Right forelimb (tissue), 1 donor: ENCODE measurements around the gene ERV3-1.
"Not testable (repeated sequence)": the region's sequence is repeated elsewhere in the genome, so short reads cannot be mapped to it uniquely, and the experiment has no call there.

Experiments used
- DNase-seq: peaks from one replicate; pipeline ENCODE4 v3.0.0-alpha.2; 2018

Gene ERV3-1, protein sequence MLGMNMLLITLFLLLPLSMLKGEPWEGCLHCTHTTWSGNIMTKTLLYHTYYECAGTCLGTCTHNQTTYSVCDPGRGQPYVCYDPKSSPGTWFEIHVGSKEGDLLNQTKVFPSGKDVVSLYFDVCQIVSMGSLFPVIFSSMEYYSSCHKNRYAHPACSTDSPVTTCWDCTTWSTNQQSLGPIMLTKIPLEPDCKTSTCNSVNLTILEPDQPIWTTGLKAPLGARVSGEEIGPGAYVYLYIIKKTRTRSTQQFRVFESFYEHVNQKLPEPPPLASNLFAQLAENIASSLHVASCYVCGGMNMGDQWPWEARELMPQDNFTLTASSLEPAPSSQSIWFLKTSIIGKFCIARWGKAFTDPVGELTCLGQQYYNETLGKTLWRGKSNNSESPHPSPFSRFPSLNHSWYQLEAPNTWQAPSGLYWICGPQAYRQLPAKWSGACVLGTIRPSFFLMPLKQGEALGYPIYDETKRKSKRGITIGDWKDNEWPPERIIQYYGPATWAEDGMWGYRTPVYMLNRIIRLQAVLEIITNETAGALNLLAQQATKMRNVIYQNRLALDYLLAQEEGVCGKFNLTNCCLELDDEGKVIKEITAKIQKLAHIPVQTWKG

DNA sequence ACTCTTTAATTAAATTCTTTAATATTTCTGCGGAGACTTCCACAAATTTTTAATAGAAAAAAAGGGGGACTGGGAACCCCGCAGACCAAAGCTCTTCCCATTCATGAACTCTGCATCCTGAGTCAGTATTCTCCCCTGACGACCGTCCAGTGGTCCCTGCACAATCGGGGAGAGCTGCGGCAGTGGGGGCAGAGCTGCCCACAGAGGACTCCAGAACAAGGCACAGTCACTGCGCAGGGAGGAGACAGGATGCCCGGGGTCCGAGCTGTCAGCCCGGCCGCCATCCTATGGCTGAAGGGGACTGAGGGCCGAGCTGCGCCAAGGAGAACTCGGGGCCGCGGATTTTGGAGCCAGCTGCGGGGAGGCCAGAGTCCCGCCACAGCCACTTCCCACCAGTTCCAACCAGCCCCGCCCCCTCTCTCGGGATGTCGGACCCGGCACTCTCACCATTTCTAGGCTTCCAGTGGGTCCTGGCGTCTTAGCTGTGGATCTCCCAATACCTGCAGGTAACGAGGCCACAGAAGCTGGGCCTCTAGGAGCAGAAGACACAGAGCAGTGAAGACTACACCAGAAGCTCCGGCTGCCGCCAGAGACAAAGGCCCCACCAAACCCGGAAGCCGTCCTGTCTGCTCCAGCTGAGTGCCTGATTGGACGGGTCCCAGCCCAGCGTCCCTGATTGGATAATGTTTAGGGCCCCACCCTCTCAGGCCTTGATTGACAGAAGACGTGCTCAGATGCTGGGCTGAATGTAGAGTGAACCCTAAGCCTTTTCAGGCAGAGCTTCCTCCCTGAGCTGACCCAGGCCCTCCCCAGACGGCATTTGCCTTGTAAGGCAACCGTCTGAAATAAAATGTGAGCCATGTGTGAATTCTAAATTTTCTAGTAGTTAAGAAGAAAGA lies at the start of gene ERV3-1:
Gene ERV3-1 (minus strand): TSS at position 594 of the 899 bp plus-strand sequence. CDS start 13,661 bp downstream, outside the sequence.
- peak; percentile 96 for DNase-seq

DNA sequence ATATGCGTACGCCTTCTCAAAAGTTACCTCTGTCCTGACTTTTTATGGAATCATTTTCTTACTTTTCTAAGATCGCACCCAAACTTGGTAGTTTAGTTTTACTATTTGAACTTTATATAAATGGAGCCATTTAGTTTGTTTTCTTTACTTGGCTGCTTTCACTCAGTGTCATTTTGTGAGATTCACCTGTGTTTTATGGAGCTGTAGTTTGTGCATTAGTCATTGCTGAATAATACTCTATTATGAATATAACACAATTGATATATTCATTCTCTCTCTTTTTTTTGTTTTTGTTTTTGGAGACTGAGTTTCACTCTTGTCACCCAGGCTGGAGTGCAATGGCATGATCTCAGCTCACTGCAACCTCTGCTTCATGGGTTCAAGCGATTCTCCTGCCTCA lies 49.3 kb upstream of the ERV3-1 start:
- DNase-seq: not testable (repeated sequence)

DNA sequence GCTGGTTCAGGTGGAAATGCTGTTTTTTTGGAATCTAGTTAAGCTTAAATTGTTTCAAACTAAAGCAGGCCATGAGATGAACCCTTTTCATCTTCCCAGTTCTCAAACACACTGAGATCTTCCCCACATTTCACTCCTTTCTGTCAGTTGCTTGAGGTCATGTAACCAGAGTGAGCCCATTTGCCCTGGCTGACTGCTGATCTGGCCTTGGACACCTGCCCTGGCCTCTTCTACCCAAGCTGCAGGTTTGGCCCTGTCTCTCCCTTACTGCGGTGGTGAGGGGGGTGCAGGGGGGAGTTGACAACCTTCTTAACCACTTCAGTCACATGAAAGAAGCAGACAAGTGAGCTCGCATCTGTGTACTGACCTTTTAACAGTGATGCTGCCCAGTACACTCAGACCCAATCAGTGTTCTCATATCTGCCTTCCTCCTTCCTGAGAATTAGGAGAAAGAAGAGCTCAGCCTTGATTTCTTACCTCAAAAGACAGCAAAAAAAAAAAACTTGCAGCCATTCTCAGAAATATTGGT lies 48.0 kb upstream of the ERV3-1 start:
- not testable (repeated sequence) for DNase-seq

DNA sequence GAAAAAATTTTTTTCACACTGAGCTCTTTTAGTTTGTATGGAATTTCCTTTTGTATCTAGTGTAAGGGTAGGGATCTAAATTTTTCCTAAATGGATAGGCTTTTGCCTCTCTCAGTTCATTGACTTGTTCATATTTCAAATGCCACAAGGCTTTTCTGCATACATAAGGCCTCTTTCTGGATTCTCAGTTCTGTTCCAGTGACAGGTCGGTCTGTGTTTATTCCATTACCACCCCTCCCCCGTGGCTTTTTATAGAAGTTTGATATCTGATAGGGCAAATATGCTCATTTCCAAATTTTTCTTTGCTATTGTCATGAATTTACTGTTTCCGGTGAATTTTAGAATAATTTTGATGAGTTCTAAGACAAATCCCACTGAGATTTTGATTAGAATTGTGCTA lies 45.2 kb upstream of the ERV3-1 start:
- not testable (repeated sequence) for DNase-seq

DNA sequence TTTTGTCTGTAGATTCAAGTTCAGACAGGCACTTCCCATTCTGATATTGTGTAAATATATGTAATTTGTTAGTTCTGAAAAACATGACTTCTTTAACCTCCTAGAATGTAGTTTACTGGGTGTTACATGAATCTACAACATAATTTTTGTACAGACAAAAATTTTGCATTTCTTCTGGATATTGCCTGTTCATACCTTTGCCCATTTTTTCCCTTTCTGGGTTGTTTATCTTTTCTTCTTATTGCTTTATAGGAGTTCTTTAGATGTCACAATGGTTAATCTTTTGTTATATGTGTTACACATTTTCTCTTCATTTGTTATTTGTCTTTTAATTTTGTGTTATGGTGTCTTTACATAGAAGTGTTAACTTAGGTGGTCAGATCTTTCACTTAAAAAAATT lies 44.7 kb upstream of the ERV3-1 start:
- not testable (repeated sequence) for DNase-seq

DNA sequence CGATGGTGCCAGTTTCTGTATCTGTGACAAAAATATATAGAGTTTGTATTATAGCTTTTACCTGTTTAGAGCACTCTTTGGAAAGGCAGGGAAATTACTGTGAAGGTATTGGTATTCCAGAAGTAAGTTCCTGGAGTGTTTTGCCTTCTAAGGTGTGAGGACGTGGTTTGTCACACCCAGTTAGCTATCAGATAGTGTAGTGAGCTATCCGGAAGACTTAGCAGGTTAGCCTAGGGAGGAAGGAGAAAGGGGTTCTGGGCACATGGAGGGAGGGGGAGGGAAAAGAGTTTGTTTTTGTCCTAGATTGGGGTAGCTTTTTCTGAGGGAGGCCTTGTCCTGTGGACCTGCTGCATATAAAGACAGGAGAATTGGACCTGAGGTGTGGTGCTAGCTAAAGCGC lies 39.8 kb upstream of the ERV3-1 start:
- DNase-seq: not testable (repeated sequence)

DNA sequence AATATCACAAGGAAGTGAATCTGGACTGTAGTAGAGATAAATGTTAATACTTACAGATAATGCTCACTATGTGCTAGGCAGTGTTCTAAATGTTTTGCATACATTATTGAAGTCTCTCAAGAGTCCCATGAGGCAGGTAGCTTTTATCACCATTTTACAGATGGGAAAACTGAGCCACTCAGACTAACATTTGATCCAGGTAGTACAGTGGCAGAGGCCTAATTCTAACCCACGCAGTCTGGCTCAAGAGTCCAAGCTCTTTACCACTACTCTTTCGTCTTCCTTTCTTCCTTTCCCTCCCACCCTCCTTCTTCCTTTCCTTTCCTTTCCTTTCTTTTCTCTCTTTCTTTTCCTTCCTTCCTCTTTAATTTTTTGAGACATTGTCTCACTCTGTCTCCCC lies 39.1 kb upstream of the ERV3-1 start:
- not testable (repeated sequence) for DNase-seq

DNA sequence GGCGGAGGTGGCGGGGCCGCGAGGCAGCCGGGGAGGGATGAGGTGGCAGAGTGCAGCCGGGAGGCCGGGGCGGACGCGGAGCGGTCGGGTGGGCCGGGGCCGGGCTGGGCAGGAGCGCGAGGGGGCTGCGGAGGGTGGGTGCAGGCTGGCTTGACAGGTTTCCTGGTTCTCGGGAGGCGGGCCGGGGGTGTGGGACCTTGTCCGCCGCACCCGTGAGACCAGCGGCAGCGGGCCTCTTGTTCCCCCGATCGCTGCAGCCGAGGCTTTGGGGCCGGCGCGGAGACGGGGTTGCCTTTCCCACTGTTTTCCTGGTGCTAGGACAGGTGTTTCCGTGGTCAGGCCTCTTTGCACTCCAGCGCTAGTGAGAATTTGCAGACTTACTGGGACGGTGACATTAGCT lies 32.3 kb upstream of the ERV3-1 start:
- peak; percentile 65 for DNase-seq

DNA sequence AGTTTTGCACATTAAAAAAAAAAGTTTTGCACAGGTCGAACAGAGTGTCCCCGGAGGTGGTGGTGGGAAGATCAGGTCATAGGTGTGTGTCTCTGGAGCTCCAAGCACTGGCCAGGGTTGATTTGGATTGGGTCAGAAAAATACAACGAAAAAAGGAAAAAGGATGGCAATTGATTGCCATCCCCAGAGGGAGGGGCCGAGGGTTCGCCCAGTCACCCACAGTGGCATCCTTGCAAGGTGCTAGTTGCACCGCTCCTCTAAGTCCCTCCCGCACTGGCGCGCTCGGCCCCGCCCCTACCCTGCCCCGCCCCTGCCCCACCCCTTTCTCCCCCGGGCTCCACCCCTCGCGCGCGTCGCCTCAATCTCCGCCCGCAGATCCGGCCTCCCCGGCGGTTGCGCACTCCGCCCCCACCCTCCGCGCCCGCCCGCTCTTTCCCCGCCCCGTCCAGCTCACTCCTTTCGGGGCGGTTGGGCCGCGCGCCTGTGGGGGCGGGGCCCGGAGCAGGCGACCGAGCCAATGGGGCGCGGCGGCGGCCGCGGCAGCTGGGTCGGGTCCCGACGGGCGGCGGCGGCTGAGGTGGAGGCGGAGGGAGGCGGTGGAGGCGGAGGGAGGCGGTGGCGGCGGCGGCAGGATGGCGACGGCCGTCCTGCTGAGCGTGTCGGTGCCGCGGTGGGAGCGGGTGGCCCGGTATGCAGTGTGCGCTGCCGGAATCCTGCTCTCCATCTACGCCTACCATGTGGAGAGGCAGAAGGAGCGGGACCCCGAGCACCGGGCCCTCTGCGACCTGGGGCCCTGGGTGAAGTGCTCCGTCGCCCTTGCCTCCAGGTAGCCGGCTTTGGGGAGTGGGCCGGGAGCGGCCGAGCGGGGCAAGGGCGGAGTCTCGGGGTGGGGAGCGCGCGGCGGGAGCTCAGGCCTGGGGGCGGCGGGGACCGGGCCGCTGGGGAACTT lies 31.5 kb upstream of the ERV3-1 start:
- DNase-seq: peak; percentile 98

DNA sequence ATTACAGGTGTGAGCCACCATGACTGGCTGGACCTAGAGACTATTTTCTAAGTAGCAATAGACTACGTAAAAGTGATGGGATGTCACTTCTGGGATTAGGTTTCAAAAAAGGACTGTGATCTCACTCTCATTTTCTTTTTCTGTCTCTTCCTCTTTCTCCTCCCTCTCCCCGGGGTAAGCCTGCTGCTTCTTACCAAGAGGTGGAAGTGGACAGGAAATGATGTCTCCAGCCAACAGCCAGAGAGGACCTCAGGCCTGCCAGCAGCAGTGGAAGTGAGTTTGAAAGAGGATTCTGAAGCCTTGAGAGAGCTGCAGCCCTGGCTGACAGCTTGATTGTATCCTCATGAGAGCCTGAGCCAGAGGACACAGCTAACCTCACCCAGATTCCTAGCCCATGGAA lies 30.0 kb upstream of the ERV3-1 start:
- not testable (repeated sequence) for DNase-seq

DNA sequence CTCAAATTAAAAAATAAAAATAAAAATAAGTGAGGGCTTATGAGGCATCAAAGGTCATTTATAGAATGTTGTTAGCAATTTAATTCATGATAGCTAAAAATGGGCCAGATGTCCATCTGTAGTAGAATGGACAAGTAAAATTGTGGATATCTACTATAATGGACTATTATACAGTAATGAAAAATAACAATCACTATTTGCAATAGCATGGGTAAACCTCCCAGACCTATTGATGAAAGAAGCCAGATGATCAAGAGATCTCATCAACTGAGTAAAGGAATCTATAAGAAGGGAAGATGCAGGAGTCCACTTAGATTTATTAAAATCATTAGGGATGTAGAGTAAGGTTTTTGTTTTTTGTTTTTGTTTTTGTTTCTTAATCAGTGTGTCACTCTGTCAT lies 29.0 kb upstream of the ERV3-1 start:
- DNase-seq: not testable (repeated sequence)

DNA sequence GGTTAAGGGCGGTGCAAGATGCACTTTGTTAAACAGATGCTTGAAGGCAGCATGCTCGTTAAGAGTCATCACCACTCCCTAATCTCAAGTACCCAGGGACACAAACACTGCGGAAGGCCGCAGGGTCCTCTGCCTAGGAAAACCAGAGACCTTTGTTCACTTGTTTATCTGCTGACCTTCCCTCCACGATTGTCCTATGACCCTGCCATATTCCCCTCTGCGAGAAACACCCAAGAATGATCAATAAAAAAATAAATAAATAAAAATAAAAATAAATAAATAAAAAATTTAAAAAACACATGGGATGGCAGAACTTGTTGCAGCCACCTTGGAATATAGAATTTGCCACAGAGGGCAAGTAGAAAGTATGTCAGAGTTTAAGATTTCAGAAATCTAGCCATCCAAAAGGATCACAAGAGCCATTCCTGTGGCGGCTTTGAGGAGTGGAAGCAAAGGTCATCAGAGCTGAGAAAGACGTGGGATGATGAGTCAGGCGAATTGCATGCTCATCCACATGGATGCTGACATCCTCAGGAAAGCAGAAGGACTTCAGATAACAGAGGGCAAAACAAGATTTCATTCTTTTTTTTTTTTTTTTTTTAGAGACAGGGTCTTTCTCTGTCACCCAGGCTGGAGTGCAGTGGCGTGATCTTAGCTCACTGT lies 27.8 kb upstream of the ERV3-1 start:
- DNase-seq: not testable (repeated sequence)

DNA sequence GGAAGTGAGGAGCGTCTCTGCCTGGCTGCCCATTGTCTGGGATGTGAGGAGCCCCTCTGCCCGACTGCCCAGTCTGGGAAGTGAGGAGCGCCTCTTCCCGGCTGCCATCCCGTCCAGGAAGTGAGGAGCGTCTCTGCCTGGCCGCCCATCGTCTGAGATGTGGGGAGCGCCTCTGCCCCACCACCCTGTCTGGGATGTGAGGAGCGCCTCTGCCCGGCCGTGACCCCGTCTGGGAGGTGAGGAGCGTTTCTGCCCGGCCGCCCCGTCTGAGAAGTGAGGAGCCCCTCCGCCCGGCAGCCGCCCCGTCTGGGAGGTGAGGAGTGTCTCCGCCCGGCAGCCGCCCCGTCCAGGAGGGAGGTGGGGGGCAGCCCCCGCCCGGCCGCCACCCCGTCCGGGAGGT lies 26.9 kb upstream of the ERV3-1 start:
- not testable (repeated sequence) for DNase-seq

DNA sequence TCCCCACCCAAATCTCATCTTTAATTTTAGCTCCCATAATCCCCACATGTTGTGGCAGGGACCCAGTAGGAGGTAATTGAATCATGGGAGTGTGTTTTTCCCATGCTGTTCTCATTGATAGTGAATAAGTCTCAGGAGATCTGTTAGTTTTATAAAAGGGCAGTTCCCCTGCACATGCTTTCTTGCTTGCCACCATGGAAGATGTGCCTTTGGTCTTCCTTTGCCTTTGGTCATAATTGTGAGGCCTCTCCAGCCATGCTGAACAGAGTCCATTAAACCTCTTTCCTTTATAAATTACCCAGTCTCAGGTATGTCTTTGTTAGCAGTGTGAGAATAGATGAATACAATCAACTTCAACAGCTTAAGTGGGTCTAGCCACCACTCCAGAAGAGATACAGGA lies 18.5 kb upstream of the ERV3-1 start:
- DNase-seq: not testable (repeated sequence)

DNA sequence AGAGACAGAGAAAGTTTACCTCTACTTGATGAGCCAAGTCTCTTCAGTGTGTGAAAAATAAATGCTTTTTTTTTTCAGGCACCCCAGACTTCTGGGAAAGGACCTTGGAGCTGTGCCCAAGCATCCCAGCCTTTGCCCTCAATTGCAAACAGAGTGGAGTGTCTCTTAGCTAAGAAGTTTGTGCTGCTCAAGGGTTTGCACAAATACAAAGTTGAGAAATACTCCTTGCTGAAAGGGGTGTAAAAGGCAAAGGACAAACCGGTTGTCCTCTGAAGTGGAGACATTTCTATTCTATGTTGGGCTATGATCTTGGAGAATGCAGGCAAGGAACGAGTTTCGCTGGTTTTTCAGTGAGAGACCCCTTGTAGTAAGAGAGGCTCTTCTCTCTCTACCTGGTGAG lies 14.5 kb upstream of the ERV3-1 start:
- DNase-seq: not testable (repeated sequence)

DNA sequence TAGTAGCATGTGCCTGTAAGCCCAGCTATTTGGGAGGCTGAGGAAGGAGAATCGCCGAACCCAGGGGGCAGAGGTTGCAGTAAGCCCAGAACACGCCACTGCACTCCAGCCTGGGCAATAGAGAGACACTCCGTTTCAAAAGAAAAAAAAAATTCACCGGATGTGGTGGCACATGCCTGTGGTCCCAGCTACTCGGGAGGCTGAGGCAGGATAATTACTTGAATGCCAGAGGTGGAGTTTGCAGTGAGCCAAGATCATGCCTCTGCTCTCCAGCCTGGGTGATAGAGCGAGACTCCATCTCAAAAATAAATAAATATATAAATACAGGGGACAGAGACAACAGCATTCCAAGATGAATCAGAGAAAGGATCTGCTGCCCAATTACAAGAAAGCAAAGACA lies 3.4 kb upstream of the ERV3-1 start:
- DNase-seq: not testable (repeated sequence)

DNA sequence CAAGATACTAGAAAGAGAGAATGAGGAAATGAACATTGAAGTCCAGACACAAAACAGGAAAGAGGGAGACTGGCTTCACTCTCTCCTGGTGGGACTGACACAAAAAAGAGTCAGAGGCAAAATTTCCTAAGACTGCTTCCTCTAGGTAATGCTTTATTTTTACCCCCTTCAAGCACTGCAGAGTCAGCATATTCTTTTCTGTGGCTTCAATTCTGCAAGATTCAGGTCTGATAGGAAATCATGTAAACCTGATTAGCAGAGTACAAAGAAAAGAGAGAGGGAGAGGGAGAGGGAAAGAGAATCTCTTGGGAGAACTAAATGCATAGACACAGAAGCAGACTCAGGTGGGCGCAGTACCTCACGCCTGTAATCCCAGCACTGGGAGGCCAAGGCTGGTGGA lies 2.9 kb upstream of the ERV3-1 start:
- not testable (repeated sequence) for DNase-seq

DNA sequence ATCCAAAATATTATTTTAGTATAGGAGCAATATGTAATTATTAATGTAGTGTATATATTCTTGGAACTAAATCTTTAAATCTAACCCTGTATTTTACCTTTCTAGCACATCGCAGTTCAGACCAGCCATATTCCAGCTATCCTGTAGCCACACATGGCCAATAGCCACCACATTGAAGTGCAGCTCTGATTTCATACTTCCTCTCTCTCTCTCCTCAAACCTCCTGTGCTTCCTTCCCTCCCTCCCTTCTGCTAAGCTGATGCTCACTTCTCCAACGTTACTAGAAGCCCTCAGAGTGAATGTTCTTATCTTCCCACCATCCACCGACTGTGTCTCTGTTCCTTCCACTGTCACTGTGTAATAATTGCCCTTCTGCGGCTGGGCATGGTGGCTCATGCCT lies 549 bp upstream of the ERV3-1 start:
- DNase-seq: not testable (repeated sequence)

DNA sequence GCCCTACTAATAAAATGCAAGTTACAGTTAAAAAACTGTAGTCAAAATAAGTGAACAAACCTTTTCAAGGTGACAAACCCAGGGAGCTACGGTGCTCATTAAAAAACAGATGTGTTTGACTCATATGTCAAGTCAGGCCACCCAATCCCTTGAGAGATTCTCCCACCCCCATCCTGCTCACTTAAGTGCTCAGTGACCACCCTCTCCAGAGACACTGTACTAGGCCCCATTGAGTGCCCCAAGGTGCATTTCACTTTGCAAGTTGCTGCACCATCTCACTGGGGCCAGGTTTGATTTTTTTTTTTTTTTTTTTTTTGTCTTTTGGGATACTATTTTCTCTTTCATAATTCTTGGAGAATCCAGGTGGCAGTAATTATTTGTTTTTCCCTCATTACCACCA lies 1.9 kb downstream of the ERV3-1 start:
- no peak for DNase-seq

DNA sequence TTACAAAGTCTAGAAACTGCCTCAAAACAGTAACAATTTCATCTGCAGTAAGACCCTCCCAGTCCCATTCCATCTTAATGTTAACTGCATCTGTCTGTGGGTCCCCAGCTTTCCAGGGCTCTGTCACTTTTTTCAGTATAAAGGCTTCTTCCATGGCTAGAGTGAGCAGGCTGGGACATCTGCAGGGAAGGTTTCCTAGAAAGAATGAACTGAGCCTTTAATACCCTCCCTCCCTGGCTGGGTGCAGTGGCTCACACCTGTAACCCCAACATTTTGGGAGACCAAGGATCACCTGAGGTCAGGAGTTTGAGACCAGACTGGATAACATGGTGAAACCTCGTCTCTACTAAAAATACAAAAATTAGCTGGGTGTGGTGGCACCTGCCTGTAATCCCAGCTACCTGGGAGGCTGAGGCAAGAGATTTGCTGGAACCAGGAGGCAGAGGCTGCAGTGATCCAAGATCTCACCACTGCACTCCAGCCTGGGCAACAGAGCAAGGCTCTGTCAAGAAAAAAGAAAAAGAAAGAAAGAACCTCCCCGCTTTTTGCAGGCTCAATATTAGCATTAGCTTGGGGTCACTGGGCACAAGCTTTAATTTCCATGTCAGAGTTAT lies 3.4 kb downstream of the ERV3-1 start:
- no peak for DNase-seq

DNA sequence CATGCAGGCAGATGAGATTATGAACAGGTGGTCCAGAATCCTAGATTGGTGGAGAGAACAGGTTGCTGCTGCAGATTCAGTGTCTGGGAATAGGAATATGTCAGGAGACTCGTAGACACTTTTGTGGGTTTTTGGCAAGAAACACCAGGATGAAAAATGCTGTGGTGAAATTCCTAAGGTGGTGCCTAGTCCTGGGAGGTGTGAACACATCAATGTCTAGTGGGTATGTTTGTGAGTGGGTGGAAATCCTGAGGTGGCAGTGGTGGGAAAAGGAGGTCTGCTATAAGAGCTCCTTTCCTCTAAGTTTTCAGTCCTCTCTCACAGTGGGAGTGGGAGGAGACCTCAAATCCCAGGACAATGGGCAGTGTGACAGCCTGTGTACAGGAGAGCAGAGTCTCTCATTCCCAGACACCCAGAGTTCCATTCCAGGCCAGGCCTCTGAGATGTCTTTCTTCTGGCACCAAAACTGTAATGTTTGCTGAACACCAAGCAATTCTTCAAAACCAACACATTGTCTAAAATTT lies 5.1 kb downstream of the ERV3-1 start:
- no peak for DNase-seq
